ENCODE results near the gene PLEKHM2. TPM values are rescaled to one million over a fixed set of nuclear protein-coding genes. Genes with fewer than 3 reads are reported as not detected.

Gene PLEKHM2
- total and polyA plus RNA-seq, 2 of the 8 experiments (the other 6 are each of a cell fraction or from before 2014, with no cell fraction given) = 38.3 to 47.6 TPM

GRCh38 chr1:15761366-15762128 is 77.4 kb downstream of the PLEKHM2 start:
- Histone ChIP-seq H3K4me1 (replicated peaks in 1 of 4; ENCODE audit: control insufficient read depth in 3 of 4, insufficient read depth in 4 of 4, low read length in 3 of 4) (peaks cover 6 to 25% (median 21%) of the 10 kb centered on the region in 4 experiments), H3K23me2 (ENCODE audit: low read depth, low read length) (peaks cover 9% of the 10 kb centered on the region; the same call in 1 of the 2 replicates), H3K4ac (replicated peaks; ENCODE audit: insufficient read length, low read depth, low read length) (no peak overlapping the region), H3K23ac (ENCODE audit: insufficient read length) (no peak overlapping the region), H2BK120ac (replicated peaks; ENCODE audit: low read depth, low read length) (no peak overlapping the region), H3K36me3 (ENCODE audit: control insufficient read depth in 2 of 4, insufficient read depth in 4 of 4, low read length in 3 of 4) (peaks cover 9 to 24% (median 12%) of the 10 kb centered on the region in 4 experiments; a peak in 6 of 8 replicates), H2BK20ac (ENCODE audit: low read length) (0 out of 2 replicates have a peak overlapping the region, but pooled peaks have one; percentile 52), H3K18ac (ENCODE audit: extremely low read depth, low read length) (no peak overlapping the region), H3K79me2 (ENCODE audit: control insufficient read depth in 1 of 2, insufficient read depth in 2 of 2, low read length in 2 of 2) (peaks cover 0 to 49% of the 10 kb centered on the region in 2 experiments; a peak in 2 of 4 replicates), H3K79me1 (ENCODE audit: low read depth, low read length) (peaks cover 18% of the 10 kb centered on the region), H3K9me3 (ENCODE audit: insufficient read depth in 2 of 2, low read depth in 1 of 2, low read length in 1 of 2) (no peaks in the 10 kb centered on the region), H3K27ac (ENCODE audit: low read depth, low read length) (no peak overlapping the region), H3K4me2 (ENCODE audit: insufficient read depth in 1 of 2, low read depth in 2 of 2, low read length in 2 of 2) (peak overlapping the region; percentile 46 to 80; a peak in 2 of 4 replicates), H4K8ac (ENCODE audit: extremely low read depth, insufficient read depth, low read length) (no peak overlapping the region), H3K27me3 (replicated peaks in 1 of 4; ENCODE audit: control insufficient read depth in 3 of 4, extremely low read depth in 1 of 4, insufficient read depth in 3 of 4, low read length in 3 of 4) (no peaks in the 10 kb centered on the region), H2BK12ac (ENCODE audit: low read depth, low read length) (0 out of 2 replicates have a peak overlapping the region, but pooled peaks have one; percentile 51), H3K14ac (ENCODE audit: insufficient read length) (no peak overlapping the region), H2AK5ac (ENCODE audit: low read depth, low read length) (no peak overlapping the region), H4K91ac (replicated peaks; ENCODE audit: insufficient read length, low read length) (no peak overlapping the region), H4K20me1 (replicated peaks in 1 of 2; ENCODE audit: control insufficient read depth in 1 of 2, insufficient read depth in 2 of 2, low read length in 2 of 2) (peaks cover 10 to 19% of the 10 kb centered on the region in 2 experiments), H2BK5ac (ENCODE audit: low read depth, low read length) (peak overlapping the region; percentile 81; the same call in 1 of the 2 replicates), H4K5ac (ENCODE audit: insufficient read length, low read depth, low read length) (no peak overlapping the region), H3K4me3 (ENCODE audit: extremely low read depth in 1 of 4, insufficient read depth in 2 of 4, low read depth in 3 of 4, low read length in 4 of 4) (no peak overlapping the region), H3K9ac (replicated peaks in 1 of 4; ENCODE audit: extremely low read depth in 1 of 4, low read depth in 3 of 4, low read length in 3 of 4) (no peak overlapping the region; a peak in 2 of 7 replicates), H2AFZ (ENCODE audit: low read length) (no peak overlapping the region), H2BK15ac (ENCODE audit: low read length) (peak overlapping the region; percentile 53; the same call in 1 of the 2 replicates), H3K56ac (replicated peaks; ENCODE audit: insufficient read length, low read depth, low read length) (no peak overlapping the region)
- CTCF ChIA-PET (ENCODE audit: partially characterized antibody) = interaction anchor here (1.4 to 2.7 kb wide), 7 partner anchors 9 to 31 kb away, joined by 3 to 13 read pairs (median 5); no protein-coding TSS in a partner anchor
- FAIRE-seq (peak; percentile 36), DNase-seq (ENCODE audit: low read depth in 1 of 2, low spot score in 2 of 2) (no peak)
- POLR2A ChIA-PET (ENCODE audit: partially characterized antibody) = interaction anchor here (0.6 to 2.8 kb wide), 9 partner anchors 10 to 215 kb away, joined by 3 to 17 read pairs (median 4); partner anchors contain the start of gene ZBTB17
- 92% methylated on average over 8 of the region's 8 CpGs; no CpG with 5 or more reads in 1 of the 2 experiments for WGBS, 2 experiments (ENCODE audit: extremely low coverage in 1 of 2, insufficient coverage in 1 of 2, insufficient read length in 1 of 2, insufficient replicate concordance in 2 of 2, low coverage in 1 of 2, low lambda C conversion rate in 2 of 2, missing lambda C conversion rate in 1 of 2)
- no peak for TF ChIP-seq EZH2 (IDR thresholded peaks at IDR 0.05; ENCODE audit: low read depth, low read length, severe bottlenecking)
- no peak for TF ChIP-seq POU5F1 (IDR thresholded peaks at IDR 0.05; ENCODE audit: low read depth, low read length)
- no peak for TF ChIP-seq SAP30 (IDR thresholded peaks at IDR 0.05; ENCODE audit: insufficient read depth, insufficient replicate concordance, low read length)
- no peak for TF ChIP-seq MAX (IDR thresholded peaks at IDR 0.05)
- TF ChIP-seq CBX5 (IDR thresholded peaks at IDR 0.05; ENCODE audit: low read depth, low read length) = no peak
- TF ChIP-seq HDAC2 (IDR thresholded peaks at IDR 0.05; ENCODE audit: borderline replicate concordance in 1 of 2, low read depth in 2 of 2, low read length in 2 of 2) = no peak
- TF ChIP-seq SP4 (IDR thresholded peaks at IDR 0.05; ENCODE audit: low read length) = no peak
- TF ChIP-seq EP300 (IDR thresholded peaks at IDR 0.05; ENCODE audit: borderline replicate concordance in 1 of 2, low read depth in 2 of 2, low read length in 2 of 2) = no peak
- no peak for TF ChIP-seq HDAC6 (IDR thresholded peaks at IDR 0.05; ENCODE audit: low read depth, low read length)
- TF ChIP-seq SIRT6 (IDR thresholded peaks at IDR 0.05; ENCODE audit: low read length) = no peak

Data from H1 (cell line).